GM12872 (cell line): ENCODE results near the gene PPAT.

Experiments
- TF ChIP-seq, protein P1 (sequence below): IDR thresholded peaks from 3 replicates; pipeline ENCODE4 v1.5.1; 2011; ENCODE audit warnings: low read depth, mild to moderate bottlenecking, low read length, moderate library complexity; ENCODE audit not compliant: insufficient read depth

PPAT gene

DNA sequence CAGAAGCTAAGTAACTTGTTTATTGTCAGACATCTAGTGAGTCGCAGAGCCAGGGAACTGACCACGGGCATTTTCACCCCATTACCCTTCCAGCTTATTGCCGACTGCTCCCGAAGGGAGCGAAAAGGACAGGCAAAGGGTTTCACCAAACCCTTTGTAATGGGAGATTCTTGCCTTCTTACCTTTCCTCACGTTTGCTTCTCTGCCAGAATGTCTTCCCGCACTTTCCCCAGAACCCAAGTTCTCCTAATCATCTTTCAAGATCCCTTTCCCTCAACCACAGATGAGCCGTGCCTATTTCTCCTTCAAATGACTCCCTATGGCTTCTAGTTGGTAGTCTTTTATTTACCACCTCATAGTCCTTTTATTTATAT lies 31.5 kb upstream of the PPAT start:
- TF ChIP-seq, protein P1, sequence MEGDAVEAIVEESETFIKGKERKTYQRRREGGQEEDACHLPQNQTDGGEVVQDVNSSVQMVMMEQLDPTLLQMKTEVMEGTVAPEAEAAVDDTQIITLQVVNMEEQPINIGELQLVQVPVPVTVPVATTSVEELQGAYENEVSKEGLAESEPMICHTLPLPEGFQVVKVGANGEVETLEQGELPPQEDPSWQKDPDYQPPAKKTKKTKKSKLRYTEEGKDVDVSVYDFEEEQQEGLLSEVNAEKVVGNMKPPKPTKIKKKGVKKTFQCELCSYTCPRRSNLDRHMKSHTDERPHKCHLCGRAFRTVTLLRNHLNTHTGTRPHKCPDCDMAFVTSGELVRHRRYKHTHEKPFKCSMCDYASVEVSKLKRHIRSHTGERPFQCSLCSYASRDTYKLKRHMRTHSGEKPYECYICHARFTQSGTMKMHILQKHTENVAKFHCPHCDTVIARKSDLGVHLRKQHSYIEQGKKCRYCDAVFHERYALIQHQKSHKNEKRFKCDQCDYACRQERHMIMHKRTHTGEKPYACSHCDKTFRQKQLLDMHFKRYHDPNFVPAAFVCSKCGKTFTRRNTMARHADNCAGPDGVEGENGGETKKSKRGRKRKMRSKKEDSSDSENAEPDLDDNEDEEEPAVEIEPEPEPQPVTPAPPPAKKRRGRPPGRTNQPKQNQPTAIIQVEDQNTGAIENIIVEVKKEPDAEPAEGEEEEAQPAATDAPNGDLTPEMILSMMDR = no peak

DNA sequence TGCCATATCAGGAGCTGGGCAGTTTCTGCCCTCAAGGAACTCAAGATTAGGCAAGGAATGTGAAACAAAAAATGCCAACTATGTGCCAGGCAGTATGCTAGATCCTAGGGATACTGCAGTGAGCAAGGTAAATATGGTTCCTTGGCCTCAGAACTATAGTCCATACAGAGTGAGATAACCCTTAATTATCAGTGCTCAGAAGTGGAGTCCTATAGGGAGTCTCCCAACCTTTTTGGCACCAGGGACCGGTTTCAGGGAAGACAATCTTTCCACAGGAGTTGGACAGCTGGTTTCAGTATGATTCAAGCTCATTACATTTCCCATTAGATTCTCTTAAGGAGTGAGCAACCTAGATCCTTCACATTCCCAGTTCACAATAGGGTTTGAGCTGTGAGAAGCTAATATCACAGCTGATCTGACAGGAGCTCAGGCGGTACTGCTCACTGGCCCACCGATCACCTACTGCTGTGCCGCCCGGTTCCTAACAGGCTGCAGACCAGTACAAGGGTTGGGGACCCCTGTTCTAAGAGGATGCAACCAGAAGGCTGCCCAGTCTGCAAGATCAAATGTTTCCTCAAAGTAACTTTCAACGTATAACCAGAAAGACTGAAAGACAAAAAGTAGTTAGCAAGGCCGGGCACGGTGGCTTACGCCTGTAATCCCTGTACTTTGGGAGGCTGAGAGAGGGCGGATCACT lies 30.3 kb upstream of the PPAT start:
- TF ChIP-seq, protein P1 = no peak

DNA sequence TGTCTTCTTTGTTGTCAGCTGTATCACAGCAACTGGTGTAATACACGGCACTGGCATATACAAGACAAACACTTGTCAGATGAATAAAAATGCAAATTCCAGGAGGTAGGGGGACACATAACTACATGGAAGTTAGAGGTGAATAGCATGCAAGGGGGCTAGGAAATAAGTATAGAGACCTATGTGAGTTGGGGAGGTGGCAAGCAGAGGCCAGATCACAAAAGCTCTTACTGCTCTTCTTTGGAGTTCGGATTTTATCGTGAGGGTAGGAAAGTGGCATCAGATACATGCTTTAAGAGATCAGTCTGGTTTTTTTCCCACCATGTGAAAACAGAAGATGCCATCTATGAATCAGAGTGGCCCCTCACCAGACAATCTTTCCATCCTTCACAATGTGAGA lies 29.2 kb upstream of the PPAT start:
- TF ChIP-seq, protein P1 = no peak

DNA sequence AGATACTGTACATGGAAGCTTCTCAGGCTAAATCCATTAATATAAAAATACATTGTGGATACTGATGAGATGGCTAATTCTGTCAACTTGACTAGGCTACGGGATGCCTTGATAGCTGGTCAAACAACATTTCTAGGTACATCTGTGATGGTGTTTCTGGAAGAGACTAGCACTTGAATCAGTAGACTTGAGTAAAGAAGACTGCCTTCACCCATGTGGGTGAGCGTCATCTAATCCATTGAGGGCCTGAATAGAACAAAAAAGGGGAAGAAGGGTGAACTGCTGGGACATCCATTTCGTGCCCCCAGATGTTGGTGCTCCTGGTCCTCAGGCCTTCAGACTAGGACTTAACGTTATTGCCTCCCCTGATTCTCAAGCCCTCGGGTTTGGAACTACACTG lies 28.3 kb upstream of the PPAT start:
- TF ChIP-seq, protein P1 = no peak

DNA sequence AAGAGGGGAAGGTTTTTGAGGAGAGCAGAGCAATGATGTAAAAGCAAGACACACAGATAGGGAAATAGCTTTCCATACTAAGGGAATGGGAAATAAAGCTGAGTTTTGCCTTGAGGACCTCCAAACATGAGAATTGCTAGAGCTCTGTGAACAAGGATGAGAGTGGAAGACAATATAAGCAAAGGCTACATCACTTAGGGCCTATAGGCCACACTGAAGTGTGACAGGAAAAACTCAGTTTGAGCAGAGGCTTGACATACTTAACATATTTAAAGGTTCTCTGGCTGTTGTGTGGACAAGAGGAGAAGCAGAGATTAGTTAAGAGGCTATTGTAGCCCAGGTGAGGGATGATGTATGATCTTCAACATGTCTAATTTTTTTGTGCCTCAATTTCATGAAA lies 26.7 kb upstream of the PPAT start:
- TF ChIP-seq, protein P1 = no peak

DNA sequence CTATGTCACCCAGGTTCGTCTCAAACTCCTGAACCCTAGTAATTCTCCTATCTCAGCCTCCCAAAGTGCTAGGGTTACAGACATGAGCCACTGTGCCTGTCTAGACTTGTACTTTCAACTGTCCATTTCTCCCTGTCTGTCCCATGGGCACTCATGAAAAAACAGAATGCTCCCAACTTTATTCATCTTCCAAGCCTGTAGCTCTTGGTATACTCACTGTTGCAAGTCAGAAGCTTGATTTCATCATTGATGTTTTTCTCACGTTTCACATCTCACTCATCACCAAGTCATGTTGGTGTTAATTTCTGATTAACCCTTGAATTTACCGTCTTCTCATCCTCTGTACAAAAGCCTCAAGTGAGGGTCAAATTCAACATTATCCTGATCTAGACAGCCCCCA lies 24.7 kb upstream of the PPAT start:
- TF ChIP-seq, protein P1 = no peak

DNA sequence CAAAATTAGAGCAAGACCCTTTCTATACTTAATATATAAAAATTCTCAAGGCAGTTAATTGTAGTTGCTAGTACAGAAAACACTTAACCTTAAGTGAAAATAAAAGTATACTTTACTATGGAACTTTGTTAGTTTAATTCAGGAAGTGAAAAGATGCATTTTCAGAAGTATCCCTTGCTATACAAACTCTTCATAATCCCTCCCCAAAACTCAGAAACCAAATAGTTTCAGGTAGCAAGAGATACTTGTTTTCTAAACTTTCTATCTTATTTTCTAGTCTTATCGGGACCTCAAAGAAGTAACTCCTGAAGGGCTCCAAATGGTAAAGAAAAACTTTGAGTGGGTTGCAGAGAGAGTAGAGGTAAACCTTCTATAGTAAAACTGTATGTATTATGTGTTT lies 14.9 kb upstream of the PPAT start:
- TF ChIP-seq, protein P1 = no peak

DNA sequence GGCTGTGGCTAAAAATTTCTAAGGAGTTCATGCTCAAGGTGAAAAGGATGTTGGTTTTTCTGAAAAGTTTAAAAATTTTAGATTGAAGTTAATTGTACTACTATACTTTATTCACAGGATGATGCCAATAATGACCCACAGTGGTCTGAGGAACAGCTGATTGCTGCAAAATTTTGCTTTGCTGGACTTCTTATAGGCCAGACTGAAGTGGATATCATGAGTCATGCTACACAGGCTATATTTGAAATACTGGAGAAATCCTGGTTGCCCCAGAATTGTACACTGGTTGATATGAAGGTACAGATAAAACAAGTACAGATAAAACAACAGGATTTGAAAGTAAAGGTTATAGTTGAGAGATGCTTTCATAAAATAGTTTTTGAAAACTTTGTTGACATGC lies 12.9 kb upstream of the PPAT start:
- TF ChIP-seq, protein P1 = no peak
